OCI-M2 (cell line): ENCODE measurements around the gene CCNY.

ENCODE experiments used
- DNase-seq: peaks from one replicate; lab custom pipeline; 2025; ENCODE audit not compliant: unreplicated experiment; lab: John Stamatoyannopoulos, UW

CCNY gene

GRCh38 chr10:35546824-35547225, 210.5 kb downstream of the CCNY start:
- no peak for DNase-seq

- DNase-seq, result no peak
Measured at GRCh38 chr10:35552650-35553342, 216.5 kb downstream of the CCNY start.

DNA sequence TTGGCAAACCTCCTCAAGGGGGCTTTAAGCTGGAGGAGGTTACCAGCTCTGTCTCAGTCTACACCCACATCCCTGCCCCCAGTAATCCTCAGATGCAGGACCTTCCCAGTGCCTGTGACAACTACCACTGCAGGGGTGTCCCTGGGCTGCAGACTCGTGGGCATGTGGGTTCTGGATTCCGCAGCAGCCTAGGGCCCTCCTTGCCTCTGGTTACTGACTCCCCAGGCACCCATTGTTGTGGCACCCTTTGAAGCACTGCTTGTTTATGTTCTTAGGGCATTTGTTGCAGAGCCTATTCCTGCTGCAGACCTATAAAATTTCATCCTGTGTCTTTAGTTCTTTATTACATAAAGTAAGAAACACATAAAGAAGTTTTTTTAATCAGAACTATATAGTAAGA, 217.7 kb downstream of the CCNY start:
- DNase-seq, result no peak

- no peak for DNase-seq
Measured at GRCh38 chr10:35554461-35555056, 218.2 kb downstream of the CCNY start.

- no peak for DNase-seq
Measured at GRCh38 chr10:35555962-35556930, 219.9 kb downstream of the CCNY start.

- no peak for DNase-seq
Measured at GRCh38 chr10:35558276-35558675, 222.0 kb downstream of the CCNY start.

DNA sequence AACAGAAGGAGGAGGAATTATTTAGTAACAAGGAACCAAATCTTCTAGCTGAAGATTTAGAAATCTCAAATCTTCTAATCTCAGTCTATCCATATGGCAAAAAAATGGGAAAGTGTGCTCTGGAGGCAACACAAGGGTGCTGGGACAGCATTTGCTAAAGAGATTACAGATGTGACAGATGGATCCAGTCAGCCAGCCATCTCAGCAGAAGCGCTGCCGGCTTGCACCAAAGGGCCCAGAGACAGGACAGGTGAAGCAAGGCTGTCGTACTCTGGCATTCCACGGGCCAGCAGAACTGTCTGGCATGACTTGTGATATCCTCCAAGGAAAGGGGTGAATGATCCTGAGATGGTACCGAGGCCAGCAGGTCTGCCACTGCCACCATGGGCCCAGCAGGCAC, 223.1 kb downstream of the CCNY start:
- DNase-seq, result no peak

GRCh38 chr10:35561715-35562114, 225.4 kb downstream of the CCNY start:
- no peak for DNase-seq

DNA sequence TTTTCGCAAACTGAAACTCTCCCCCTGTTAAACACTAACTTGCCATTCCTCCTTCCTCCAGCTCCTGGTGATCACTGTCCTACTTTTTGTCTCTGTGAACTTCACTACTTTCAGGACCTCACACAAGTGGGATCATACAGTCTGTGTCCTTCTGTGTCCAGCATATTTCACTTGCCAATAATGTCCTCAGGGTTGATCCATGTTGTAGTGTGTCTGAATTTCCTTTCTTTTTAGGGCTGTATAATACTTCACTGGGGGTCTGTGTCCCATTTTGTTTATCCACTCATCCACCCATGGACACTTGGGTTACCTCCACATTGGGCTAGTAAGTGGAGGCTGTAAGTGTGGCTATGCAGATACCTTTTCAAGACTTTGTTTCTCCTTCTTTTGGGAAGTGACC, 226.1 kb downstream of the CCNY start:
- no peak for DNase-seq

DNA sequence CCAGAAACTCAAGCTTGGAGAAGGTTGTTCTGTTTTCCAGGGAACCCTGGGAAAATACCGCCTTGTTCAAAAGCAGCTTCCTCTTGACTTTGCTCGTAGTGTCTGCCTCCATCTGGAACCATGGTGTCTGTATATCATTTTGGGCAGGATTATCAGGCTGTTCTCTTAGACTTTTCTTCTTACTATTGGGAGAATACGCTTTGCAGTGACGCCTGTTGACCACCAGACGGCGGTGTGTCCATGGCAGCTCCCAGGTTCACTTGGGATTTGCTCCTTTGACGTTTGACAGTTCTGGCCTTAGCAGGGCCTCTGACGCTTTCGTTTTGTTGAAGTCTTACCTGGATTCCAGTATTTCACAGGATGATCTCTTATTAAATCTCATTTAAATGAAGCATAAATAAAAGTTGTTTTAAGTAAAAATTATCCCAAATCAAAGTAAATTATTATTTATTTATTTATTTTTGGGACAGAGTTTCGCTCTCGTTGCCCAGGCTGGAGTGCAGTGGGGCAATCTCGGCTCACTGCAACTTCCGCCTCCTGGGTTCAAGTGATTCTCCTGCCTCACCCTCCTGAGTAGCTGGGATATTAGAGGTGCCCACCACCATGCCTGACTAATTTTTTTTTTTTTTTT, 227.1 kb downstream of the CCNY start:
- no peak for DNase-seq

DNA sequence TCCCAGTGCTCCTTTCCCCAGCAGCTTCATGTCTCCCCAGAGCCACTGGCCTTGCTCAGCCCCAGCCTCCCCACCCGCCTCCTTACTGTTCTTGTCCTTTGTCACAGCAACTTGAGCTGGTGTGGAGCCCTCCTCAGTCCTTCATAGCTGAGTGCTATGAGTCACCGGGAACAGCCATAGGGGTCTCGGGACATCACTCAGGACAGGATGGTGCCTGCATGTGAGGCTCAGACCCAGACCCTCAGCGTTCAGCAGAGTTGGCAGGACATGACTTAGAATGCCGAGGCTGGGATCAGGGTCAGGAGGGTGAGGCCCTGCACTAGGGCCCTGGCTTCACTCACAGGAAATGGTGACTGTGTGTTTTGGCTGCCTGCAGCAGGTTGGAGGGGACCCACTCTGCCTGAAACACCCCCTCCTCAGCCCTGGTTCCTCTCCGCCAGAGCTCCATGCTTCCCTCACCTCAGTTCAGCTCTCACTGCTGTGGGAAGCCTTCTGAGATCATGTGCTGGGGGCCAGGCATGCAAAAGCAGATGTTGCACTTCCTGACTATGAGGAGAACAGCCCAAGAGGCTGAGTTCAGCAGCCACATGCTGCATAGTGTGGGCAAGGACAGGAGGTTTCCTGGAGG, 228.1 kb downstream of the CCNY start:
- DNase-seq, result no peak

- DNase-seq, result no peak
Measured at GRCh38 chr10:35565602-35566081, 229.3 kb downstream of the CCNY start.

GRCh38 chr10:35567951-35568350, 231.6 kb downstream of the CCNY start:
- DNase-seq, result no peak

- DNase-seq, result no peak
Measured at GRCh38 chr10:35568483-35569015, 232.2 kb downstream of the CCNY start.

- DNase-seq, result no peak
Measured at GRCh38 chr10:35569111-35569707, 232.9 kb downstream of the CCNY start.

DNA sequence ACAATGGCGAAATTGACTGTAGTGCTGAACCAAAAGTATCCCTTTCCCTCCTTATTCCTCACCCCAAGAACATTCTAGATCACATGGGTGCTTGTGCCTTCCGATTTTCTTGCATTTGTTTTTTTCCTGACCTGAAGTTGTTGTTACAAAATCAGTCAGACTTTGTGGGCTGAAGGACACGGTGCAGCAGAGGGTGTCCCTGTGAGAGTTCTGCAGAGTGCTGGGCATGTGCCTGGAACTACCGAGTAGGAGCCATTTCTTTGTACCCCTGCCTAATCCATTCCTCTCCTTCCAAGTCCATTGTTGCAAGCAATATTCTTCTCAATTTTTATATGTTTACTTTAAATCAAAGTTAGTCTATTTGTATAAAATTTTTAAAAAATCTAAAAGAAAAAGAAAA, 233.5 kb downstream of the CCNY start:
- DNase-seq, result no peak

- no peak for DNase-seq
Measured at GRCh38 chr10:35570397-35570796, 234.1 kb downstream of the CCNY start.

GRCh38 chr10:35572583-35572982, 236.3 kb downstream of the CCNY start:
- no peak for DNase-seq

DNA sequence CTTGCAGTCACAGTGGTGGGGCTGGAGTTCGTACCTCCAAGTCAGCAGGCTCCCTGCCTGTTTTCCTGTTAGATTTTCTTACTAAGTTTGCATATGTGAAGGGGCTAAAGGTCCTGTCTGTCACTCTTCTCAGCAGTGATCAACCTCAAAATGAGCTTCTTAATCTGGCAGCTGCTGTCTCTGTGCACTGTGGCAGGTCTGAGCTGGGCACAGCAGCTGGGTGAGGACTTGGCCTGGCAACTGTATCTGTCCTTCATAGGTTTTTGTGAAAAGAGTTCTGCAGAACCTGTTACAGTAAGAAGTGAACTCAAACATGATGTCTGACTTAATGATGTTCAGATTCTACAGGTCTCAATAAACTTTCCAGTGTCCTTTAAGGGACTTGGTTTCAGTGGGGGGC, 237.5 kb downstream of the CCNY start:
- no peak for DNase-seq

GRCh38 chr10:35574924-35575352, 238.6 kb downstream of the CCNY start:
- no peak for DNase-seq
